Kidney (tissue), 14 donors: Measurements from ENCODE around the gene PPP6R2. TPM values are rescaled to one million over a fixed set of nuclear protein-coding genes. Genes with fewer than 3 reads are reported as not detected.
"Not testable (repeated sequence)": the region's sequence is repeated elsewhere in the genome, so short reads cannot be mapped to it uniquely, and the experiment has no call there.

Source experiments
- DNase-seq, 5 donors: peaks; one replicate each; pipeline ENCODE4 v3.0.0-alpha.2; 2013 to 2020
- FAIRE-seq: peaks from 2 replicates; lab custom pipeline; 2012; peaks lifted over from hg19 to GRCh38; lab: Jason Lieb, UNC
- H3K27ac ChIP-seq, 2 donors: one replicate each; pipeline ENCODE4 v1.7.0; 2013; ENCODE audit warnings: low read depth in 2 of 2, low read length in 2 of 2, inconsistent platforms in 1 of 2
- H3K27me3 ChIP-seq: one replicate; pipeline ENCODE4 v1.7.1; 2013; ENCODE audit warnings: low read length, inconsistent platforms; ENCODE audit not compliant: control insufficient read depth, insufficient read depth
- H3K36me3 ChIP-seq, 3 donors: one replicate each; pipeline versions ENCODE4 v1.7.0 to v1.7.1; 2013; ENCODE audit warnings: low read length in 3 of 3, control low read depth in 1 of 3, inconsistent platforms in 1 of 3; ENCODE audit not compliant: insufficient read depth in 3 of 3, control insufficient read depth in 2 of 3
- H3K4me1 ChIP-seq, 3 donors: one replicate each; pipeline versions ENCODE4 v1.7.0 to v1.7.1; 2013; ENCODE audit warnings: low read length in 3 of 3, inconsistent platforms in 1 of 3, low read depth in 1 of 3; ENCODE audit not compliant: control insufficient read depth in 2 of 3, insufficient read depth in 2 of 3
- H3K4me3 ChIP-seq, 3 donors: one replicate each; pipeline versions ENCODE4 v1.7.0 to v1.8.1; 2013; ENCODE audit warnings: low read length in 3 of 3, control low read depth in 1 of 3, inconsistent platforms in 1 of 3
- H3K9ac ChIP-seq, 3 donors: one replicate each; pipeline versions ENCODE4 v1.7.0 to v1.7.1; 2013; ENCODE audit warnings: low read length in 3 of 3, control low read depth in 1 of 3, inconsistent platforms in 1 of 3
- H3K9me3 ChIP-seq, 3 donors: one replicate each; pipeline versions ENCODE4 v1.7.0 to v1.7.1; 2013; ENCODE audit warnings: low read length in 3 of 3, control low read depth in 1 of 3, inconsistent platforms in 1 of 3; ENCODE audit not compliant: control insufficient read depth in 2 of 3, insufficient read depth in 1 of 3
- CTCF ChIP-seq: IDR thresholded peaks from 3 replicates; pipeline ENCODE4 v1.5.1; 2012; ENCODE audit warnings: mild to moderate bottlenecking, moderate library complexity, borderline replicate concordance; ENCODE audit not compliant: insufficient read depth; ENCODE audit errors: extremely low read depth
- intact Hi-C: fragments of 100-400 bp; cut with DNase I; formaldehyde crosslinking; loops from one replicate; pipeline ENCODE4 v1.11.1; 2022
- polyA plus RNA-seq: library from polyadenylated mRNA; stranded (reverse); fragments of 350-450 nt; fragmentation: Illumina TruSeq; extraction: RNeasy Lipid Tissue Mini Kit (QIAGEN cat#74804); gene quantifications from one replicate; pipeline ENCODE4 v1.2.3, GENCODE V29; 2014; ENCODE audit warnings: low read depth, low replicate concordance; ENCODE audit not compliant: insufficient read depth
- total RNA-seq: library from RNA; stranded (reverse); fragmentation: NEBNext Ultra II Directional; extraction: Animal tissue kit (Norgen Biotek cat#: 25700); gene quantifications from one replicate; pipeline ENCODE4 v1.2.1, GENCODE V29; 2021
- donor health status: control.
- donor health status: control.
- donor health status: control.
- donor health status: control.
- donor health status: control.
- donor health status: DM: yes; HTN: yes; CAD: no.
- donor health status: Normal renal cell carcinoma (clear cell type).

PPP6R2 gene
- total and polyA plus RNA-seq, 2 donors from 2014 or later = 39.4 to 53.8 TPM

DNA sequence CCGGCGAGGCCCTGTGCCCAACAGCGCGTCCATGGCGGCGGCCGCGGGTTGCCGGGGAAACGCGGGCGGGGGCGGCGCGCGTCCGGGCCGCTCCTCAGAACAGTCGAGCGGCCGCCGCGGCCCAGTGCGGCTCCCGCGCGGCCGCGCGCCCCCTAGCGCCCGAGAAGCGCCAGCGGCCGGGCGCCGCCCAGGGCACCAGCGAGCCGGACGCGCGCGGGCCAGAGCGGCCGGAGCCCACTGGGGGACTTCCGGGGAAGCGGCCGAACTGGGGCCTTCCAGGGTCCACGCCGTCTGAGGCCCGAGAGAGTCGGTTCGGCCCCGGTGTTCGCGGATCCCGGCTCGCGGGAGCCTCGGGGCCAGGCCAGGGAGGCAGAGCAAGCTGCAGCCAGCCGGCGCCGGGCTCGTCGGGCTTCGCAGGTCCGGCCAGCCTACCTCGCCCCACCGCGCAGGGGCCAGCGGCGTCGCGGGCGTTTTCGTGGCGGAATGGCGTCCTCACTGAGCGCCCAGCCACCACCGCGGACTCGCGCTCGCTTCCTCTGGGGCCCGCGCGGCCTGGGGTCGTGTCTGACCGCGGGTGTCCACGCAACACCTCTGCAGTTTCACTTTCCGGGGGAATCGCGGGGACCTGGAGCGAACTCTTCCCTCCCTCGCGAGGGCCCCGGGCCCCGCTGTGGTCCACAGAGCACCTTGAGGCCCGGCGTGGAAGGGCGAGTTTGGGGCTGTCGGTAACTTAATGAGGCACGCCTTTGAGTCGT is 16.0 kb upstream of the PPP6R2 start, which contains the start of gene DENND6B:
Gene DENND6B (minus strand): TSS at position 57 of the 755 bp plus-strand sequence. CDS start 24 bp downstream, at position 33.
- DNase-seq = peak; percentile 80 to 95 (median 91)
- Histone ChIP-seq H3K27ac (peak within 1 kb of the TSS; percentile 80 to 88), H3K4me3 (peak within 1 kb of the TSS; percentile 56 to 75 (median 65)), H3K36me3 (no peaks in the 10 kb centered on the region), H3K4me1 (peaks cover 0 to 8% (median 7%) of the 10 kb centered on the region in 3 donors), H3K27me3 (no peaks in the 10 kb centered on the region), H3K9ac (peak within 1 kb of the TSS; percentile 44 to 91 (median 69)), H3K9me3 (no peaks in the 10 kb centered on the region)
- peak; percentile 63 for TF ChIP-seq CTCF
- no peak for FAIRE-seq
- intact Hi-C loops = no loop called here

- DNase-seq (no peak), FAIRE-seq (no peak)
- Histone ChIP-seq H3K4me1 (peaks cover 0 to 8% (median 7%) of the 10 kb centered on the region in 3 donors), H3K9me3 (no peaks in the 10 kb centered on the region), H3K27ac (peak overlapping the region; percentile 80 to 88), H3K27me3 (no peaks in the 10 kb centered on the region), H3K4me3 (peak overlapping the region; percentile 41 to 75 (median 56)), H3K9ac (peak overlapping the region in 2 of 3 donors; percentile 69 to 91), H3K36me3 (no peaks in the 10 kb centered on the region)
- TF ChIP-seq CTCF = no peak
- intact Hi-C loops = no loop called here
These were observed 15.5 kb upstream of the PPP6R2 start for GRCh38 chr22:50327711-50328019.

- no peaks in the 10 kb centered on the region for H3K36me3 ChIP-seq
- FAIRE-seq (no peak), DNase-seq (no peak)
- no peak overlapping the region for H3K9ac ChIP-seq
- no peaks in the 10 kb centered on the region for H3K9me3 ChIP-seq
- no peaks in the 10 kb centered on the region for H3K27me3 ChIP-seq
- intact Hi-C loops = no loop called here
- H3K4me1 ChIP-seq = peaks cover 0 to 8% (median 7%) of the 10 kb centered on the region in 3 donors
- H3K4me3 ChIP-seq = no peak overlapping the region
- H3K27ac ChIP-seq = no peak overlapping the region
- no peak for TF ChIP-seq CTCF
These were observed 13.9 kb upstream of the PPP6R2 start for GRCh38 chr22:50329236-50329635.

DNA sequence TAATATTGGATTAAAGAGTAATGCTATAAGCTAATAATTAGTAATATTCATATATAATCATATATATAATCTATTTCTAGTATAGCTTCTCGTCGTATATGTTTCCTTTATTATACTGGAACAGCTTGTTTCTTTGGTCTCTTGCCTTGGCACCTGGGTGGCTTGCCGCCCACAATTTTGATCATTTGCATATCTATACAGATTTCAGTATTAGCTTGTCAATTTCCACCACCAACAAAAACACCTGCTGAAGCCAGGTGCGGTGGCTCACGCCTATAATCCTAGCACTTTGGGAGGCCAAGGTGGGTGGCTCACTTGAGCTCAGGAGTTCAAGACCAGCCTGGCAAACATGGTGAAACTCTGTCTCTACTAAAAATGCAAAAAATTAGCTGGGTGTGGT is 8.7 kb upstream of the PPP6R2 start:
- H3K9ac ChIP-seq, H3K9me3 ChIP-seq, H3K27me3 ChIP-seq, H3K4me1 ChIP-seq, H3K27ac ChIP-seq, H3K36me3 ChIP-seq, intact Hi-C loops, FAIRE-seq, H3K4me3 ChIP-seq, DNase-seq: not testable (repeated sequence)
